ENCODE results near the gene OR14A2. TPM values are rescaled to one million over a fixed set of nuclear protein-coding genes. Genes with fewer than 3 reads are reported as not detected.

The OR14A2 gene
- total RNA-seq (2013) = not detected
- polyA plus RNA-seq = not detected
- polyA minus RNA-seq = not detected in 2 replicates
- 0 to 0.45 (median 0) reads per million in 11 experiments for total RNA-seq

DNA sequence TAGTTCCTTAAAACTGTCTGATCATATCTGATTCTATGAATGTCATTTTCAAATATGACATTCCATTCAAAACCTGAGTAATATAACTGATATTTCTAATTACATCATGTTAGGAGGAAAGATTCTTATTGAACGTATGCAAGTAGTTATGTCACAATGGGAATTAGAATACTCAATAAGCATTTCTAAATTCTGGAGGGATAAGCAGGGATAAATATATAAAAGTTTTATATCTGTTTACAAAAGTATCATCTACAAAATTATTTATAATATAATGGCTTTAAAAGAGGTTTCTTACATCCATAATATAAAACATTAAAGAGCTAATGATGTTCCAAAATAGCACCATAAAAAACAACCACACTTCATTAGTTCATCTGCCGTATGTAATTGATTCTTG, at the start of gene OR14A2:
OR14A2 (minus strand) TSS at position 101 of the 400 bp plus-strand sequence.
- Histone ChIP-seq H3K9ac (ENCODE audit: insufficient read depth, low read length, poor library complexity, severe bottlenecking) (no peak within 1 kb of the TSS), H3K4me1 (ENCODE audit: control insufficient read depth in 1 of 2, insufficient read depth in 2 of 2, low read length in 2 of 2) (no peaks in the 10 kb centered on the region), H3K79me2 (ENCODE audit: insufficient read depth, low read length) (no peaks in the 10 kb centered on the region), H3K27me3 (ENCODE audit: control insufficient read depth in 2 of 2, insufficient read depth in 2 of 2, low read length in 2 of 2) (no peaks in the 10 kb centered on the region), H4K20me1 (ENCODE audit: insufficient read depth, low read length) (no peaks in the 10 kb centered on the region), H3K4me2 (replicated peaks; ENCODE audit: extremely low read depth, low read length, poor library complexity, severe bottlenecking) (no peak within 1 kb of the TSS), H2AFZ (ENCODE audit: insufficient read depth, low read depth, low read length, poor library complexity, severe bottlenecking) (no peak within 1 kb of the TSS), H3K27ac (ENCODE audit: low read depth in 1 of 2, low read length in 2 of 2) (no peak within 1 kb of the TSS), H3K9me3 (replicated peaks in 1 of 2; ENCODE audit: control insufficient read depth in 1 of 2, insufficient read depth in 1 of 2, low read length in 2 of 2) (peaks cover 14 to 15% of the 10 kb centered on the region in 2 donors), H3K4me3 (replicated peaks in 1 of 3; ENCODE audit: low read depth in 2 of 3, low read length in 3 of 3) (no peak within 1 kb of the TSS), H3K36me3 (replicated peaks in 1 of 2; ENCODE audit: control insufficient read depth in 1 of 2, insufficient read depth in 2 of 2, low read length in 2 of 2) (no peaks in the 10 kb centered on the region)
- no peak within 1 kb of the TSS for H3K4me3 Mint-ChIP-seq
- no peaks in the 10 kb centered on the region for H3K36me3 Mint-ChIP-seq
- intact Hi-C loops (cut with micrococcal nuclease) = no loop called here
- no peaks in the 10 kb centered on the region for H3K27me3 Mint-ChIP-seq (ENCODE audit: low read depth in 3 of 3)
- H3K27ac Mint-ChIP-seq = no peak within 1 kb of the TSS
- H3K4me1 Mint-ChIP-seq = no peaks in the 10 kb centered on the region
- DNase-seq = no peak
- whole genome bisulfite sequencing (ENCODE audit: insufficient coverage) = 100% methylated on average over 1 of the region's 2 CpGs
- H3K9me3 Mint-ChIP-seq = peaks cover 0 to 18% (median 8%) of the 10 kb centered on the region in 7 donors
- TF ChIP-seq, protein P1, sequence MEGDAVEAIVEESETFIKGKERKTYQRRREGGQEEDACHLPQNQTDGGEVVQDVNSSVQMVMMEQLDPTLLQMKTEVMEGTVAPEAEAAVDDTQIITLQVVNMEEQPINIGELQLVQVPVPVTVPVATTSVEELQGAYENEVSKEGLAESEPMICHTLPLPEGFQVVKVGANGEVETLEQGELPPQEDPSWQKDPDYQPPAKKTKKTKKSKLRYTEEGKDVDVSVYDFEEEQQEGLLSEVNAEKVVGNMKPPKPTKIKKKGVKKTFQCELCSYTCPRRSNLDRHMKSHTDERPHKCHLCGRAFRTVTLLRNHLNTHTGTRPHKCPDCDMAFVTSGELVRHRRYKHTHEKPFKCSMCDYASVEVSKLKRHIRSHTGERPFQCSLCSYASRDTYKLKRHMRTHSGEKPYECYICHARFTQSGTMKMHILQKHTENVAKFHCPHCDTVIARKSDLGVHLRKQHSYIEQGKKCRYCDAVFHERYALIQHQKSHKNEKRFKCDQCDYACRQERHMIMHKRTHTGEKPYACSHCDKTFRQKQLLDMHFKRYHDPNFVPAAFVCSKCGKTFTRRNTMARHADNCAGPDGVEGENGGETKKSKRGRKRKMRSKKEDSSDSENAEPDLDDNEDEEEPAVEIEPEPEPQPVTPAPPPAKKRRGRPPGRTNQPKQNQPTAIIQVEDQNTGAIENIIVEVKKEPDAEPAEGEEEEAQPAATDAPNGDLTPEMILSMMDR (IDR thresholded peaks at IDR 0.05) = no peak

DNA sequence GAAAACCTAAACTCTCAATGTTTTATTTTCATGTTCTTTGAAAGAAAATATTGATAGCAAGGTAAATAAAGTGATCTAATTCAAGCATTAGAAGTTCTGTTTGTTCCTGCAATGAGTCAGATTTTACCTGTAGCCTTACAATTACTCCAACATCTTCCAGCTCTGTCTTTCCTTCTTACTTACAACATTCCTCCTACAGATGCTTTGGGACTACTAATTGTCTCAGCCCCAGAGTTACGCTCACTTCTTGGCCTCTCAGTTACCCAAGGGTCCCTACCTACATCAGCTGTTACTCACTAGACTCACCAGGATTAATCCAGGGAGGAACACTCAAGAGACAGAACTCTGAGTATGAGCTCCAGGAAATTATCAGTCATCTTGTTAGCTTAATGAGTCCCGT, 49.6 kb upstream of the OR14A2 start:
- TF ChIP-seq, protein P1 (IDR thresholded peaks at IDR 0.05) = no peak
- Histone ChIP-seq H3K27ac (ENCODE audit: low read depth in 1 of 2, low read length in 2 of 2) (no peak overlapping the region), H3K4me2 (replicated peaks; ENCODE audit: extremely low read depth, low read length, poor library complexity, severe bottlenecking) (no peak overlapping the region), H4K20me1 (ENCODE audit: insufficient read depth, low read length) (no peaks in the 10 kb centered on the region), H3K27me3 (ENCODE audit: control insufficient read depth in 2 of 2, insufficient read depth in 2 of 2, low read length in 2 of 2) (no peaks in the 10 kb centered on the region), H3K36me3 (replicated peaks in 1 of 2; ENCODE audit: control insufficient read depth in 1 of 2, insufficient read depth in 2 of 2, low read length in 2 of 2) (no peaks in the 10 kb centered on the region), H3K9me3 (replicated peaks in 1 of 2; ENCODE audit: control insufficient read depth in 1 of 2, insufficient read depth in 1 of 2, low read length in 2 of 2) (peaks cover 0 to 3% of the 10 kb centered on the region in 2 donors), H3K9ac (ENCODE audit: insufficient read depth, low read length, poor library complexity, severe bottlenecking) (no peak overlapping the region), H2AFZ (ENCODE audit: insufficient read depth, low read depth, low read length, poor library complexity, severe bottlenecking) (no peak overlapping the region), H3K4me1 (ENCODE audit: control insufficient read depth in 1 of 2, insufficient read depth in 2 of 2, low read length in 2 of 2) (no peaks in the 10 kb centered on the region), H3K79me2 (ENCODE audit: insufficient read depth, low read length) (no peaks in the 10 kb centered on the region), H3K4me3 (replicated peaks in 1 of 3; ENCODE audit: low read depth in 2 of 3, low read length in 3 of 3) (no peak overlapping the region)
- no peak for DNase-seq
- peaks cover 4 to 22% (median 10%) of the 10 kb centered on the region in 7 donors for H3K9me3 Mint-ChIP-seq
- no peaks in the 10 kb centered on the region for H3K27me3 Mint-ChIP-seq (ENCODE audit: low read depth in 3 of 3)
- no peak overlapping the region for H3K27ac Mint-ChIP-seq
- intact Hi-C loops (cut with micrococcal nuclease) = no loop called here
- no peaks in the 10 kb centered on the region for H3K36me3 Mint-ChIP-seq
- H3K4me3 Mint-ChIP-seq = no peak overlapping the region
- 50% methylated on average over 2 of the region's 2 CpGs for WGBS (ENCODE audit: insufficient coverage)
- H3K4me1 Mint-ChIP-seq = no peaks in the 10 kb centered on the region
